PC-9 (cell line): ENCODE results near the gene SPEF1.

ENCODE experiments used
- CTCF ChIP-seq: fragments of 200-600 bp; sonication (generic); conservative IDR thresholded peaks from 2 replicates; pipeline ENCODE4 v1.6.1; 2017; ENCODE audit warnings: mixed run types, antibody characterized with exemption, mild to moderate bottlenecking, moderate library complexity
- EZH2 ChIP-seq: fragments of 200-600 bp; sonication (generic); IDR thresholded peaks from 2 replicates; pipeline ENCODE4 v1.8.0; 2017; ENCODE audit warnings: antibody characterized with exemption, low read depth

- no peak for TF ChIP-seq CTCF
- no peak for TF ChIP-seq EZH2
Observed at GRCh38 chr20:3823881-3824280, 42.6 kb upstream of the SPEF1 start.
